OCI-LY3 (cell line): ENCODE results near the gene MPV17L2.

Source experiments
- H2AFZ ChIP-seq: fragments of 200-600, 300-600 bp; shearing (Covaris generic); 2 replicates; pipeline ENCODE4 v1.6.0; 2014; ENCODE audit warnings: antibody characterized with exemption, low read depth, low read length
- H3K27ac ChIP-seq: fragments of 200-600, 300-600 bp; sonication (generic); 2 replicates; pipeline ENCODE4 v1.5.1; 2014; ENCODE audit warnings: mild to moderate bottlenecking, low read length, moderate library complexity, mixed read lengths
- H3K27me3 ChIP-seq: fragments of 200-600, 300-600 bp; sonication (generic); 2 replicates; pipeline ENCODE4 v1.6.1; 2014; ENCODE audit warnings: low read depth, low read length, mixed read lengths
- H3K36me3 ChIP-seq: fragments of 200-600, 300-600 bp; sonication (generic); replicated peaks from 2 replicates; pipeline ENCODE3; 2014; ENCODE audit warnings: low read depth, low read length, mixed read lengths
- H3K4me1 ChIP-seq: fragments of 300-600, 200-600 bp; sonication (generic); 2 replicates; pipeline ENCODE4 v1.6.1; 2014; ENCODE audit warnings: low read length, mixed read lengths
- H3K4me2 ChIP-seq: fragments of 200-600, 300-600 bp; sonication (generic); 2 replicates; pipeline ENCODE4 v1.6.1; 2014; ENCODE audit warnings: low read length, mixed read lengths
- H3K4me3 ChIP-seq: fragments of 300-600, 200-600 bp; sonication (generic); 2 replicates; pipeline ENCODE4 v1.5.1; 2014; ENCODE audit warnings: antibody characterized with exemption, mild to moderate bottlenecking, low read length, moderate library complexity
- H3K79me2 ChIP-seq: fragments of 300-600, 200-600 bp; shearing (Covaris generic); 2 replicates; pipeline ENCODE4 v1.6.1; 2014; ENCODE audit warnings: mild to moderate bottlenecking, low read length, mixed read lengths
- H3K9ac ChIP-seq: fragments of 300-600, 200-600 bp; shearing (Covaris generic); 2 replicates; pipeline ENCODE4 v1.6.0; 2014; ENCODE audit warnings: mild to moderate bottlenecking, low read length, moderate library complexity
- H3K9me3 ChIP-seq: fragments of 200-600, 300-600 bp; shearing (Covaris generic); 2 replicates; pipeline ENCODE4 v1.6.1; 2014; ENCODE audit warnings: low read length, mixed read lengths; ENCODE audit not compliant: insufficient read depth
- H4K20me1 ChIP-seq: fragments of 200-600, 300-600 bp; sonication (generic); 2 replicates; pipeline ENCODE4 v1.6.1; 2016; ENCODE audit warnings: low read length, mixed read lengths; ENCODE audit not compliant: insufficient read depth
- EZH2phosphoT487 ChIP-seq: fragments of 200-600 bp; shearing (Covaris generic); IDR thresholded peaks from 2 replicates; pipeline ENCODE4 v1.6.1; 2018; ENCODE audit warnings: antibody characterized with exemption, mixed run types, low read depth
- TF ChIP-seq, protein P1 (sequence below): fragments of 200-600, 300-600 bp; sonication (generic); IDR thresholded peaks from 2 replicates; pipeline ENCODE4 v1.5.1; 2014; ENCODE audit warnings: antibody characterized with exemption, low read length, low read depth

The MPV17L2 gene

GRCh38 chr19:18224525-18225354, 31.7 kb downstream of the MPV17L2 start:
- peaks cover under 1% of the 10 kb centered on the region; the same call in 1 of the 2 replicates for H3K27me3 ChIP-seq
- H2AFZ ChIP-seq = no peak overlapping the region
- TF ChIP-seq EZH2phosphoT487 = no peak
- TF ChIP-seq, protein P1, sequence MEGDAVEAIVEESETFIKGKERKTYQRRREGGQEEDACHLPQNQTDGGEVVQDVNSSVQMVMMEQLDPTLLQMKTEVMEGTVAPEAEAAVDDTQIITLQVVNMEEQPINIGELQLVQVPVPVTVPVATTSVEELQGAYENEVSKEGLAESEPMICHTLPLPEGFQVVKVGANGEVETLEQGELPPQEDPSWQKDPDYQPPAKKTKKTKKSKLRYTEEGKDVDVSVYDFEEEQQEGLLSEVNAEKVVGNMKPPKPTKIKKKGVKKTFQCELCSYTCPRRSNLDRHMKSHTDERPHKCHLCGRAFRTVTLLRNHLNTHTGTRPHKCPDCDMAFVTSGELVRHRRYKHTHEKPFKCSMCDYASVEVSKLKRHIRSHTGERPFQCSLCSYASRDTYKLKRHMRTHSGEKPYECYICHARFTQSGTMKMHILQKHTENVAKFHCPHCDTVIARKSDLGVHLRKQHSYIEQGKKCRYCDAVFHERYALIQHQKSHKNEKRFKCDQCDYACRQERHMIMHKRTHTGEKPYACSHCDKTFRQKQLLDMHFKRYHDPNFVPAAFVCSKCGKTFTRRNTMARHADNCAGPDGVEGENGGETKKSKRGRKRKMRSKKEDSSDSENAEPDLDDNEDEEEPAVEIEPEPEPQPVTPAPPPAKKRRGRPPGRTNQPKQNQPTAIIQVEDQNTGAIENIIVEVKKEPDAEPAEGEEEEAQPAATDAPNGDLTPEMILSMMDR = no peak
- H3K9me3 ChIP-seq = no peaks in the 10 kb centered on the region
- H3K9ac ChIP-seq = no peak overlapping the region
- H3K4me3 ChIP-seq = peak overlapping the region; percentile 24; the same call in 1 of the 2 replicates
- no peaks in the 10 kb centered on the region for H3K79me2 ChIP-seq
- no peak overlapping the region for H3K4me2 ChIP-seq
- H4K20me1 ChIP-seq = no peaks in the 10 kb centered on the region
- no peak overlapping the region for H3K27ac ChIP-seq
- no peaks in the 10 kb centered on the region for H3K36me3 ChIP-seq
- H3K4me1 ChIP-seq = peaks cover 5% of the 10 kb centered on the region

DNA sequence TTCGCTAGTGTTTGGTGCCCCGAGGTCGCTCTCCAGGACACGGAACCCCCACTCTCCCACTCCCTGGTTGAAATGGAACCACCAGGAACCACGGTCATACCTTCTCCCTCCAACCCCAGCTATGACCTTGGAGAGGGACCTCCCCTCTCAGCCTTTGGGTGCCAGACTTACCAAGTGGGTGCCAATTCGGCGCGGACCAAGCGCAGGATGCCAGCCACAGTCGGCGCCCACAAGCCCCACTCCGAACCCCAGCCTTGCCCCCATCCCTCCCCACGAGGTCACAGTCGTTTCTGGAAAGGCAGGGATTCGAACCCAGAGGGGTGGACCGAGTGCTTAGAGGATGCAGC, 32.3 kb downstream of the MPV17L2 start:
- Histone ChIP-seq H4K20me1 (no peaks in the 10 kb centered on the region), H3K36me3 (no peaks in the 10 kb centered on the region), H3K79me2 (no peaks in the 10 kb centered on the region), H3K27ac (no peak overlapping the region), H3K27me3 (peaks cover 5% of the 10 kb centered on the region; the same call in 1 of the 2 replicates), H2AFZ (no peak overlapping the region), H3K4me1 (no peaks in the 10 kb centered on the region; the same call in 1 of the 2 replicates), H3K4me3 (no peak overlapping the region), H3K4me2 (no peak overlapping the region), H3K9me3 (no peaks in the 10 kb centered on the region), H3K9ac (no peak overlapping the region)
- TF ChIP-seq EZH2phosphoT487 = no peak
- TF ChIP-seq, protein P1 = no peak

GRCh38 chr19:18225702-18226468, 32.9 kb downstream of the MPV17L2 start, which contains the start of gene PDE4C:
Gene PDE4C, minus strand, starts transcription at chr19:18226438. Its CDS starts 23 bp downstream, at chr19:18226415.
- H3K9ac ChIP-seq = no peak within 1 kb of the TSS
- no peak within 1 kb of the TSS for H2AFZ ChIP-seq

More at GRCh38 chr19:18225702-18226468, 32.9 kb downstream of the MPV17L2 start, which contains the start of gene PDE4C:
- TF ChIP-seq EZH2phosphoT487 = no peak
- TF ChIP-seq, protein P1 = no peak
- Histone ChIP-seq H3K36me3 (no peaks in the 10 kb centered on the region), H3K4me3 (no peak within 1 kb of the TSS), H4K20me1 (no peaks in the 10 kb centered on the region), H3K27ac (no peak within 1 kb of the TSS), H3K79me2 (no peaks in the 10 kb centered on the region), H3K9me3 (no peaks in the 10 kb centered on the region), H3K4me2 (no peak within 1 kb of the TSS), H3K4me1 (no peaks in the 10 kb centered on the region), H3K27me3 (peaks cover 6% of the 10 kb centered on the region; the same call in 1 of the 2 replicates)
